ENCODE measurements around the gene OPRM1.

OPRM1 gene

DNA sequence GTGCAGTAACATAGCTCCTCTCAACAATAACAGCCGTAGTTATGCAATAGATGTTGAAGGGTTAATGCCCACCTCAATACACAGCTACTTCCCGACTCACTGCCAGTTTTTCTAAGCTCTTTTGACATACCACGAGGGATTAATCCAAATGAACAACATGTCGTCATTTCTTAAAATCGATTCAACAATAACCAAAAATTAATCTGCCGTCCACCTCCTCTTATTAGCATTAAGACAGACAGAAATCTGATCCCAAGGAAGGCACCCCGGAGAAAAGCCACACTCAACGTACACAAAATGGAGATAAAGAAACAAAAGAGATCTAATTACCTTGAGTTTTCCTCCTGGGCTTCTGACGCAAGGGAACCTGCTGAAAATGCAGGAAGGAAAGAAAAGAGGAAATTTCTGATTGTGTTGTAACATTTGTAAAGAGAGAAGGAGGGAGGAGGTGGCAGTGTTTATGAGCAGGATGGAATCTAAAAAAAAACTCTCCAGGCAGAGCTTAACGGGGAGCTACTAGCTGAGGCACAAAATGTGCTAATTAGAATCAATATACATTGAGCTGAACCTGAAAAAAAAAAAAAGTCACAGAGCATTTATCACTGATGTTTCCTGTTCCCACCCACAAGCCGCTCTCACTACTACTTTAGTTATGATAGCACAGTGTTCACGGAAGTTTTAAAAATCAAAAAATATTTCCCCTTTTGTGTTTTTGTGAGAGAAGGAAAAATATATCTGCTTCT is 208.2 kb downstream of the OPRM1 start:
- no peaks in the 10 kb centered on the region for H3F3A ChIP-seq (ENCODE audit: control insufficient read depth, insufficient read depth)
- H3K4me3 ChIP-seq (ENCODE audit: low read length) = no peak overlapping the region
- H3K9me3 ChIP-seq (ENCODE audit: control insufficient read depth, insufficient read depth, low read length) = no peaks in the 10 kb centered on the region
- H3K4me2 ChIP-seq (ENCODE audit: low read length) = peak overlapping the region; percentile 12
- no peaks in the 10 kb centered on the region for H3K79me2 ChIP-seq (ENCODE audit: control insufficient read depth, low read length)
- no peak for TF ChIP-seq EZH2phosphoT487 (IDR thresholded peaks at IDR 0.05; ENCODE audit: borderline replicate concordance, low read length)
- TF ChIP-seq, protein P1, sequence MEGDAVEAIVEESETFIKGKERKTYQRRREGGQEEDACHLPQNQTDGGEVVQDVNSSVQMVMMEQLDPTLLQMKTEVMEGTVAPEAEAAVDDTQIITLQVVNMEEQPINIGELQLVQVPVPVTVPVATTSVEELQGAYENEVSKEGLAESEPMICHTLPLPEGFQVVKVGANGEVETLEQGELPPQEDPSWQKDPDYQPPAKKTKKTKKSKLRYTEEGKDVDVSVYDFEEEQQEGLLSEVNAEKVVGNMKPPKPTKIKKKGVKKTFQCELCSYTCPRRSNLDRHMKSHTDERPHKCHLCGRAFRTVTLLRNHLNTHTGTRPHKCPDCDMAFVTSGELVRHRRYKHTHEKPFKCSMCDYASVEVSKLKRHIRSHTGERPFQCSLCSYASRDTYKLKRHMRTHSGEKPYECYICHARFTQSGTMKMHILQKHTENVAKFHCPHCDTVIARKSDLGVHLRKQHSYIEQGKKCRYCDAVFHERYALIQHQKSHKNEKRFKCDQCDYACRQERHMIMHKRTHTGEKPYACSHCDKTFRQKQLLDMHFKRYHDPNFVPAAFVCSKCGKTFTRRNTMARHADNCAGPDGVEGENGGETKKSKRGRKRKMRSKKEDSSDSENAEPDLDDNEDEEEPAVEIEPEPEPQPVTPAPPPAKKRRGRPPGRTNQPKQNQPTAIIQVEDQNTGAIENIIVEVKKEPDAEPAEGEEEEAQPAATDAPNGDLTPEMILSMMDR (IDR thresholded peaks at IDR 0.05; ENCODE audit: low read depth, low read length, poor library complexity, severe bottlenecking) = no peak
- no peaks in the 10 kb centered on the region for H3K9me2 ChIP-seq (replicated peaks; ENCODE audit: control insufficient read depth, low read length)
- H3K27ac ChIP-seq (ENCODE audit: low read depth, low read length) = no peak overlapping the region
- no peaks in the 10 kb centered on the region for H4K20me1 ChIP-seq (ENCODE audit: control insufficient read depth, insufficient read depth, low read depth, low read length)
- H3K27me3 ChIP-seq (ENCODE audit: control insufficient read depth, low read length) = no peaks in the 10 kb centered on the region
- peaks cover 16% of the 10 kb centered on the region for H3K4me1 ChIP-seq (ENCODE audit: control insufficient read depth, low read length)
- no peaks in the 10 kb centered on the region for H3K36me3 ChIP-seq (ENCODE audit: control insufficient read depth, low read length)

DNA sequence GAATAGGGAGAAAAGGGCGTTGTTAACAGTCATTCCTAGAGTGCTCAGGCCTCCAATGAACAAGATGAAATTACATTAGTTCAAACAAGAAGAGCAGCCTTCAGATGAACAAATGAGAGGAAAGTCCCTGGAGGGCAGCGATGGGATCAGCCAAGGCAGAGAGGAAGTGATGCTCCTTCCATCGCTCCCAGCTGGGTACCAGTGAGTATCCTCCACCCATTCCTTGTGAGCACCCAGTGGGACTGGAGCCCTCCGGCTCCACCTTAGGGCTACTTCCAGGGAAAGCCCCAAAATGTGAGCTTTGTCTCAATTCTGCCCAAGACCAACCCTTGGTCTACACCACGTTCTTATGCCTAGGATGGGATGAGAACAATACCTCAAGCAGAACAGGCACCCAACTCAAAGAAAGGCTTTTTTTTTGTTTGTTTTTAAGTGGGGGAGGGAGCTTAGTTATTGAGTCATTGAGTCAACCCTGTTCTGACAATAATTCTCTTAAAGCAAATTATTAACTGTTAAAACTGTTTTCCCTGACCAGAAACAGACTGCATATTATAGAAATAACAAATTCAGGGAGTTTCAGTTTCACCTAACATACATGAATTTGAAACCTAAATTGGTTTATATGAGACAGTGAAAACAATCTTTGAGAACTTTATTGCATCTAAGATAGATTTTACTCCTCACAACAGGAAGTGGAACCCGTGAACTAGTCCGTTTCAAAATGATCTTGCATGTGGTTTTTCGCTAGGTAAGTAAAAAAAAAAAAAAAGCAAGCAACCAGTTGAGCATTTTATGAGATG is 210.7 kb downstream of the OPRM1 start:
- Histone ChIP-seq H3K36me3 (ENCODE audit: control insufficient read depth, low read length) (no peaks in the 10 kb centered on the region), H3K4me3 (ENCODE audit: low read length) (peak overlapping the region; percentile 22; the same call in 1 of the 2 replicates), H3K4me1 (ENCODE audit: control insufficient read depth, low read length) (peaks cover 16% of the 10 kb centered on the region), H3K9me3 (ENCODE audit: control insufficient read depth, insufficient read depth, low read length) (no peaks in the 10 kb centered on the region), H4K20me1 (ENCODE audit: control insufficient read depth, insufficient read depth, low read depth, low read length) (no peaks in the 10 kb centered on the region), H3K4me2 (ENCODE audit: low read length) (peak overlapping the region; percentile 39), H3K27ac (ENCODE audit: low read depth, low read length) (no peak overlapping the region), H3F3A (ENCODE audit: control insufficient read depth, insufficient read depth) (no peaks in the 10 kb centered on the region), H3K79me2 (ENCODE audit: control insufficient read depth, low read length) (no peaks in the 10 kb centered on the region), H3K27me3 (ENCODE audit: control insufficient read depth, low read length) (no peaks in the 10 kb centered on the region), H3K9me2 (replicated peaks; ENCODE audit: control insufficient read depth, low read length) (no peaks in the 10 kb centered on the region)
- no peak for TF ChIP-seq EZH2phosphoT487 (IDR thresholded peaks at IDR 0.05; ENCODE audit: borderline replicate concordance, low read length)
- TF ChIP-seq, protein P1 (IDR thresholded peaks at IDR 0.05; ENCODE audit: low read depth, low read length, poor library complexity, severe bottlenecking) = no peak

DNA sequence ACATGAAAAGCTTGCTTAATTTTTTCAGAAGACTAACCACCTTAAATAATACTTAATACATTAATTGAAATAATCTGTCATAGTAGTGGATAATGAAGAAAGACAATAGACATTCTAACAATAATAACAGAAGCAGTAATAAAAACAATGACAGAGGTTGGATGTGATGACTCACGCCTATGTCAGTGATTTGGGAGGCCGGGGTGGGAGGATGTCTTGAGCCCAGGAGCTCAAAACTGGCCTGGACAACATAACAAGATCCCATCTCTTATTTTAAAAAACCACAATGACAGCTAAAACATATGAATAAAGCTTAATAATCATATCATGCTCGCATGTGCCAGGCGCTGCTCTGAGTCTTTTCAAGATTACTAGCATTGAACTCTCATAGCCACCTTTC is 212.1 kb downstream of the OPRM1 start:
- Histone ChIP-seq H3K27ac (ENCODE audit: low read depth, low read length) (no peak overlapping the region), H4K20me1 (ENCODE audit: control insufficient read depth, insufficient read depth, low read depth, low read length) (no peaks in the 10 kb centered on the region), H3K79me2 (ENCODE audit: control insufficient read depth, low read length) (no peaks in the 10 kb centered on the region), H3K9me3 (ENCODE audit: control insufficient read depth, insufficient read depth, low read length) (no peaks in the 10 kb centered on the region), H3K4me2 (ENCODE audit: low read length) (no peak overlapping the region), H3K4me3 (ENCODE audit: low read length) (no peak overlapping the region), H3K9me2 (replicated peaks; ENCODE audit: control insufficient read depth, low read length) (no peaks in the 10 kb centered on the region), H3K4me1 (ENCODE audit: control insufficient read depth, low read length) (peaks cover 16% of the 10 kb centered on the region), H3K27me3 (ENCODE audit: control insufficient read depth, low read length) (no peaks in the 10 kb centered on the region), H3F3A (ENCODE audit: control insufficient read depth, insufficient read depth) (no peaks in the 10 kb centered on the region), H3K36me3 (ENCODE audit: control insufficient read depth, low read length) (no peaks in the 10 kb centered on the region)
- no peak for TF ChIP-seq EZH2phosphoT487 (IDR thresholded peaks at IDR 0.05; ENCODE audit: borderline replicate concordance, low read length)
- TF ChIP-seq, protein P1 (IDR thresholded peaks at IDR 0.05; ENCODE audit: low read depth, low read length, poor library complexity, severe bottlenecking) = no peak
